GM06990 (cell line): ENCODE data around the gene VWA8.
A peak's percentile ranks its signal among the peaks of the same experiment; 100 is the strongest.

Experiments used
- DNase-seq: peaks from one replicate; pipeline ENCODE4 v3.0.0-alpha.2; 2011; ENCODE audit not compliant: insufficient read length; ENCODE audit errors: extremely low read depth
- H3K27me3 ChIP-seq: replicated peaks from 2 replicates; pipeline ENCODE4 v1.6.0; 2011; ENCODE audit warnings: low read length; ENCODE audit not compliant: control insufficient read depth, insufficient read depth
- H3K36me3 ChIP-seq: 2 replicates; pipeline ENCODE4 v1.5.1; 2011; ENCODE audit warnings: low read length; ENCODE audit not compliant: control insufficient read depth, insufficient read depth
- H3K4me3 ChIP-seq: replicated peaks from 2 replicates; pipeline ENCODE4 v1.5.1; 2011; ENCODE audit warnings: low read depth, mild to moderate bottlenecking, control low read depth, low read length
- TF ChIP-seq, protein P1 (sequence below): IDR thresholded peaks from 2 replicates; pipeline ENCODE4 v1.5.1; 2011; ENCODE audit warnings: low read length, control low read depth, mild to moderate bottlenecking, inconsistent platforms; ENCODE audit not compliant: insufficient read depth, poor library complexity, severe bottlenecking

The VWA8 gene

DNA sequence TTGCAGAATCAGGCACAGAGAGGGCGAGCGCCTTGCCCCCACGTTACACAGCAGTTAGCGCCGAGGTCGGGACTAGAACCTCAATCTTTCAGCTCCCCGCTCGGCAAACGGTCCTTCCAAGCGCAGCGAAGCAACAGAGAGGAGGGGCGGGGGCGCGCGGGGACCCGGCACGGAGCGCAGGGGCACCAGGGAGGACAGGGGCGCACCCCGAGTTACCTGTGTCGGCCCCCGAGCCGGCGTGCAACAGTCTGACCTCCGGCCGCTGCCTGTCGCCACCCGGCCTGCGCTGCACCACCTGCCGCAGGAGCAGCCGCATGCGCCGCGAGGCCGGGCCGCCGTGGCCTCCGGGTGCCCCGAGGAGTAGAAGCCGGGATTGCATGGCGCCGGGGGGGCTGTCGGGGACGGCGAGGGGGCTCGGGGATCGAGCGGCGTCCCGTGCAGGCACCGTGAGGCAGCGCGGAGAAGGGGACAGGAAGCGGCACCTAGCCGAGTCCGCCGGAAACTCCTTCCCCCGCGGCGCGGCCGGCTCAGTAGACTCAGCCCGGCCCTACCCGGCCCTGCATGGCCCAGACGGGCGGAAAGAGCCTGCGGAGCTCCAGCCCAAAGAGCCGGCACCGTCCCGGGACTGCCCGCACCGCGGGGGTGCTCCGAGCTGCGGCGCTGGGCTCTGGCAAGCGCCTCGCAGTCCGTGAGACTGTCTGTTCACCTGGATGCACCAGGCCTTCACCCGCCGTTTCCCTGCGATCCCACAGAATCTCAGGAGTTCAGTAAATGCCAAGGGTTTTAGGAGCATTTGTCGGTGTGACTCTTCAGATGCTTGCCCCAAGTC is at the start of gene VWA8:
VWA8 (minus strand) TSS at position 473 of the 829 bp plus-strand sequence; CDS start at position 379, 94 bp downstream.
- Histone ChIP-seq H3K36me3 (no peaks in the 10 kb centered on the region), H3K4me3 (peak within 1 kb of the TSS; percentile 87), H3K27me3 (no peaks in the 10 kb centered on the region)
- peak; percentile 92 for DNase-seq
- TF ChIP-seq, protein P1, sequence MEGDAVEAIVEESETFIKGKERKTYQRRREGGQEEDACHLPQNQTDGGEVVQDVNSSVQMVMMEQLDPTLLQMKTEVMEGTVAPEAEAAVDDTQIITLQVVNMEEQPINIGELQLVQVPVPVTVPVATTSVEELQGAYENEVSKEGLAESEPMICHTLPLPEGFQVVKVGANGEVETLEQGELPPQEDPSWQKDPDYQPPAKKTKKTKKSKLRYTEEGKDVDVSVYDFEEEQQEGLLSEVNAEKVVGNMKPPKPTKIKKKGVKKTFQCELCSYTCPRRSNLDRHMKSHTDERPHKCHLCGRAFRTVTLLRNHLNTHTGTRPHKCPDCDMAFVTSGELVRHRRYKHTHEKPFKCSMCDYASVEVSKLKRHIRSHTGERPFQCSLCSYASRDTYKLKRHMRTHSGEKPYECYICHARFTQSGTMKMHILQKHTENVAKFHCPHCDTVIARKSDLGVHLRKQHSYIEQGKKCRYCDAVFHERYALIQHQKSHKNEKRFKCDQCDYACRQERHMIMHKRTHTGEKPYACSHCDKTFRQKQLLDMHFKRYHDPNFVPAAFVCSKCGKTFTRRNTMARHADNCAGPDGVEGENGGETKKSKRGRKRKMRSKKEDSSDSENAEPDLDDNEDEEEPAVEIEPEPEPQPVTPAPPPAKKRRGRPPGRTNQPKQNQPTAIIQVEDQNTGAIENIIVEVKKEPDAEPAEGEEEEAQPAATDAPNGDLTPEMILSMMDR = peak; percentile 1

DNA sequence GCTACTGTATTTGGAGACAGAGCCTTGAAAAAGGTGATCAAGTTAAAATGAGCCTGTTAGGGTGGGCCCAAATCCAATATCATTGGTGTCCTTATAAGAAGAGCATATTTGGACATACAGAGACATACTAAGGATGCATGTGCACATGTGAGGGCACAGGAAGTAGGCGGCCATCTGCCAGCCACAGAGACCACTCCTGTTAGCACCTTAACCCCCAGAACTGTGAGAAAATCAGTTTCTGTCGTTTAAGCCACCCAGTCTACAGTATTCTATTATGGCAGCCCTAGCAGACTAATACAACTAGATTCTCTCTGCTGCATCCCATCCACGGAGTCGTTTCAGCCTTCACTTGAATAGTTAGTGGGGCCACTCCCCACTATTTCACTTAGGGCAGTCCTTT is 48.1 kb upstream of the VWA8 start:
- Histone ChIP-seq H3K27me3 (no peaks in the 10 kb centered on the region; the same call in 1 of the 2 replicates), H3K36me3 (no peaks in the 10 kb centered on the region), H3K4me3 (no peak overlapping the region)
- DNase-seq = no peak
- TF ChIP-seq, protein P1 = no peak

DNA sequence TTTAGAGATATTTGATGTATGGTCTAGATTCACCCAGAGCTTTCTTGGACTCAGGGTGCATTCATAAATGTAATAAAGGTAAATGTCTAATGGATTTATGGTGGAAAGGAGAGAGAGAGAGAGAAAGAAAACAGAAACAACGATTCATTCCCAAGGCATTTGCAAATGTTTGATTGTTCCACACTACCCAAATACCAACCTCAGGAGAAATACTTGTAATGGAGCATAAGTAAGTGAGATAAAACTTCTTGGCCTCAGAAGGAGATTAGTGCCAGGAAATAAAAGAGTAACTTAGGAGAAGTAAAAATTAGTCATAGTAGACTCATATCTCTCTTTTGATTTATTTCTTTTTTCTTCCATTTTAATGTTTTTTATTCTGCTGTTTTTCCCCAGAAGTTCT is 46.9 kb upstream of the VWA8 start:
- no peaks in the 10 kb centered on the region; the same call in 1 of the 2 replicates for H3K27me3 ChIP-seq
- H3K4me3 ChIP-seq = no peak overlapping the region
- no peaks in the 10 kb centered on the region for H3K36me3 ChIP-seq
- TF ChIP-seq, protein P1 = no peak
- DNase-seq = no peak

DNA sequence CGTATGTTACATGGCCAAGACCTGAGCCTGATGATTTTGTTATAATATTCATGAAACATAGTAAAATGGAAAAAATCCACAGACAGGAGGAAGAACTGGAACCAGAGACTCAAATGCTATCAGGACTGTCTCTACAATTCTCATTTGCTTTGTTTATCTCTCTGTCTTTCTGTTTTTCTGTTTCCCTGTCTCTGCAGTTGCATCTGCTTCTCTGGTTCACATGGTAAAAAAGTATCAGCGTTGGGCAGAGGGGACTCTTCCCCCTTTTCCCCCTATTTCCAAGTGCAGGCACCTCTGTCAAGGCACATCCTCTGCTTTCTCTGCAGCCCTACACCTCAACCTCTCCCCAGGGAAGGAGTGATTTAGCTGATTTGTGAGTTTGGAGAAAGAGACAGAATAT is 41.2 kb upstream of the VWA8 start:
- Histone ChIP-seq H3K4me3 (no peak overlapping the region), H3K27me3 (no peaks in the 10 kb centered on the region; the same call in 1 of the 2 replicates), H3K36me3 (no peaks in the 10 kb centered on the region)
- TF ChIP-seq, protein P1 = no peak
- no peak for DNase-seq

DNA sequence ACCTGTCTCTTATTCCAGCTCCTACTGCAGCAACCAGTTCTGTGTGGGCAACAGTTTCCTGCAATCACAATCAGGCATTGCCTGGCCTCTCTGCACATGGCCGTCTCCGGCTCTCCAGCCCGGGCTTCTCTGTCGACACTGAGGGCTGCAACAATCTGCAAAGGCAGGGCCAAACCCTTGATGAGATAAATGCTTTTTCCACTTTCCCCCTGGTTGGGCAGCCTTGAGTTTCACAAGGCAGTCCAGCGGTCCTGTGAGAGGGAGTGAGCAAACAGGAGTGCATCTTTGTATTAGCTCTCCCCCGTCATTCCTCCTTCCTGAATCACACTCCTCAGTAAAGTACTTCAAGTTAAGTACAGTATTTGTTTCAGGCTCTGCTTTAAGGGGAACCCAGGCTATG is 40.7 kb upstream of the VWA8 start:
- no peak overlapping the region for H3K4me3 ChIP-seq
- H3K27me3 ChIP-seq = no peaks in the 10 kb centered on the region; the same call in 1 of the 2 replicates
- H3K36me3 ChIP-seq = no peaks in the 10 kb centered on the region
- no peak for DNase-seq
- TF ChIP-seq, protein P1 = no peak
